AG09319 (cell line): ENCODE measurements around the gene CACNA1E.

Source experiments
- DNase-seq: peaks from one replicate; pipeline ENCODE4 v3.0.0-alpha.2; 2010; ENCODE audit warnings: low read depth; ENCODE audit errors: extremely low read depth
- TF ChIP-seq, protein P1 (sequence below): IDR thresholded peaks from 2 replicates; pipeline ENCODE4 v1.5.1; 2011; ENCODE audit warnings: low read depth, mild to moderate bottlenecking, inconsistent platforms, low read length, moderate library complexity

CACNA1E gene

DNA sequence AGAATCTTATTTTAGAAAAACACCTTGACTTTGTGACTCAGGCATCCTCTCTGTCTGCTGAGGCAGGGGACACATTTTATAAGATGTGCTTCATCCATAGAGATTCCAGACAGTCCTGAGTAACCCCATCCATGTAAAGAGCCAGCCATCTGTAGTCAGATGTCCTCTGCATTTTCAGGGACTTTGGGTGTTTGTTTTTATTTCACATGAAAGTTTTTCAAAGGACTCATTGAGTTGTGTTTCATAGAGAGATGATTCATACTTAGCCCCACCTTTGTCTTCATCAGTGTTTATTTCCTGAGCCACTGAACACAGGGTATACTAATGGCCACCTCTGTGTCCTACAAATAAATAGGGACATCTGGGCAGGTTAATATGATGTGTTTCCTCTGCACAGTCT, 280.4 kb downstream of the CACNA1E start:
- DNase-seq = no peak
- TF ChIP-seq, protein P1, sequence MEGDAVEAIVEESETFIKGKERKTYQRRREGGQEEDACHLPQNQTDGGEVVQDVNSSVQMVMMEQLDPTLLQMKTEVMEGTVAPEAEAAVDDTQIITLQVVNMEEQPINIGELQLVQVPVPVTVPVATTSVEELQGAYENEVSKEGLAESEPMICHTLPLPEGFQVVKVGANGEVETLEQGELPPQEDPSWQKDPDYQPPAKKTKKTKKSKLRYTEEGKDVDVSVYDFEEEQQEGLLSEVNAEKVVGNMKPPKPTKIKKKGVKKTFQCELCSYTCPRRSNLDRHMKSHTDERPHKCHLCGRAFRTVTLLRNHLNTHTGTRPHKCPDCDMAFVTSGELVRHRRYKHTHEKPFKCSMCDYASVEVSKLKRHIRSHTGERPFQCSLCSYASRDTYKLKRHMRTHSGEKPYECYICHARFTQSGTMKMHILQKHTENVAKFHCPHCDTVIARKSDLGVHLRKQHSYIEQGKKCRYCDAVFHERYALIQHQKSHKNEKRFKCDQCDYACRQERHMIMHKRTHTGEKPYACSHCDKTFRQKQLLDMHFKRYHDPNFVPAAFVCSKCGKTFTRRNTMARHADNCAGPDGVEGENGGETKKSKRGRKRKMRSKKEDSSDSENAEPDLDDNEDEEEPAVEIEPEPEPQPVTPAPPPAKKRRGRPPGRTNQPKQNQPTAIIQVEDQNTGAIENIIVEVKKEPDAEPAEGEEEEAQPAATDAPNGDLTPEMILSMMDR = no peak

DNA sequence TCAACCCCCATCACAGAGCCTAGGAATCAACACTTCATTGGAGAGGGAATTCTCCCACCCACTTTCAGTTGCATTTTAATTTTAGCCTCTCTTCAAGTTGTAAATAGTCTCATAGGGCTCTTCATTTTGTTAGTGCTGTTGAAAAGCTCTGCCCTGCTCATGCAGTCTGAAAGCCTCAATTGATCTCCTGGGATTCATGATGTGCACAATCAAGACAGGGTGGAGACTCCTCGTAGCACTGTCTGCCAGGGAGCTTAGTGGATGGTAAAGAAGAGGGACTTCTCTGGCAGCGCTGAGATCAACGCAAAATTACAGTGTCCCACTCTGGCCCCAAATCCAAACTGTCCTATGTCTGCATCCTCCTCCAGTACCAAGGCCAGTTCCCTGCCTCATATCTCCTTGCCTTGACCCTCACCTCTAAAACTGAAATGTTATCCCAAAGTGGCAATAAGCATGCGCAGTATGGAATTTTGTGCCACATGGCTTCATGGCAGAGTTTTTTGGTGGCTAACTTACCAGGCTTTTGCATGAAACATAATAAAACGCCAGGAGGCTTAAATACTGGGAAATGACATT, 282.2 kb downstream of the CACNA1E start:
- DNase-seq = no peak
- TF ChIP-seq, protein P1 = no peak

DNA sequence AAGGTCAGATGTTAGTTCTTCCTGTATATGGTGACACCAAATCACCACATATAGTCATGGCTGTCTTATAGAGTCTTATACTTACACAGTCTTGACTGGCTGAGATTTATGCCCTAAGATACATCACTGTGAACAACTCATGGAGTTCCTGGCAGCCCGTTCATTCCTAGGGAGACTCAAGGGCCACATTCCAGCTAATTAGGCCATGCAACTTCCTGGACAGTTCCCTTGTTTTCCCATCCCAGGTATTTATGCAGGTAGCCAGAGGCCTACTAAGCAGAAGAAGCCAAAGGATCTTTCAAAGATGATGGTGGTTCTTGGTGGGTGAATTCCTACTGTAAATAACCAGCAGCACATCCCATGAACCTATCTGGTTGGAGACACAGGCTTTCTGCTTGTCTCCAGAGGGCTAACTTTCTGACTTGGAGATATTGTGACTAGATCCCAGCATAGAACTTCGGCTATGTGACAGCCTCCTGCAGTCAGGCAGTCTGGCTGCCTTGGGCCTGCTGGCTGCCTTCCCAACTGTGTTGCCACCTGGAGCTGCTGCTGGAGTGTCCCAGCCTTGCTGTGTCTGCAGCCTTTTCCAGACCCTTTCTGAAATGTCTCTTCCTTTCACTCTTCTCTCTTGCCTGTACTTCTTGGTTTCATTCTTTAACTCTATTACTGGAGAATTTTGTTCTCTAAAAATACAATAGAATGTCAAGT, 283.8 kb downstream of the CACNA1E start:
- TF ChIP-seq, protein P1 = no peak
- no peak for DNase-seq

DNA sequence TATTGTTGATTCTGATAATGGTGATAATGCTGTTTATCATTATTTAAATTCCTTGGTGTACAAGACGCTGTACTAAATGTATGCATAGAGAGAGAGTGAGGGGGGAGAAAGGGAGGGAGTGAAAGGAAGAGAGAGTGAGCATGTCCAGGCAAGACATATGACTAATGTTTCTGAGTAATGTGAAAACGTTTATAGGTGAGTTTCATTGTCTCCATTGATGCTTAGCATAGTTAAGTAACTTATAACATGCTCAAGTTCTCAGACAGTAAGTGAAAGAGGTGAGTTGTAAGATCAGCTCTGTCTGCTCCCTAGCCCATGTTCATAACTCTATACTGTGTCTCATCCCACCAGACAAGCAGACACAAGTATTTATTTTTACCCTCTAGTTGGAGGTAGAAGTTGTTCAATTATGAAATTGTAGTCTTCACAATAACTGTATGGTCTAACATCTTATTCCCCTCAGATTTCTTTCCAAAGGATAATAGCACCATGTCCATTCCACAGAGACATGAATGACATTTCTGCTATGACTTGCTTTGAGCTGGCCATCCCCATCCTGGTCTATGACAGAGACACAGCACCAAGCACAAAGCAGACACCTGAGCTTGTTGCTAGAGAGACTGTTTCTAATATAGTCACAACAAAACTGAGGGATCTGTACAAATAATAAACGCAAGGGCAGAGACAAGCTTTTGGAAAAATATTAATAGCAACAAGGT, 285.1 kb downstream of the CACNA1E start:
- TF ChIP-seq, protein P1 = no peak
- DNase-seq = no peak

DNA sequence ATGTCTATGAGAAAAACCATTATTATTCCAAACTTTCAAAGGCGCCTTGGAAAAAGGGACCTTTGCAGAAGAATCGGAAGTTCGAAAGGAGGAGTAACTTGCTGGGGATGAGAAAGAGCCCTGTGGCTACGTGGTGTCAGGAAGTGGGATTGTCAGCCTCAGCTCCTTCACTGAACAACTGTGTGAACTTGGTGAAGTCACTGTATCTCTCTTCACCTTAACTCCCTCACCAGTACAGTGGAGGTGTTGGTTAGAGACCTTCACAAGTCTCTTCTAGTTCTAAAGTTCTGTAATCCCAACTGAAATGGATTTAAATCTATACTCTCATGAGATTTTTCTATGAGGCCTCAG, 285.6 kb downstream of the CACNA1E start:
- TF ChIP-seq, protein P1 = no peak
- DNase-seq = no peak

DNA sequence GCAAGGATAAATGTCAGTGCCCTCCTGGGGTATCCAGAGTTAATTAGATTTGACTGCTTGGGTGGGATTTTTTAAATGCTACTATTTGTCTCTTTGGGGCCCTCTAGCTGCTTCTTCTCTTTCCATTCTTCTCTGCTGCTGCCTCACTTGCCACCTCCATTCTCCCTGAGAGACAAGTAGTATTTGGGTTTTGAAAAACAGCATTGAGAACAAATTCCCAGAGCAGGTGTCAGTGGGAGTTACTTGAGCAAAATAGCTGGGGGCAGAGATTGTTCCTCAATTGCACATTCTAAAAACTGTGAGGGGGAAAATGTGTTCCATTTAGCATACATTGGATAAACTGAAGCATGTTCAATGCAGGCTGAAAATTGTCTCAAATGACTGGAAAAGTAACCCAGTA, 286.5 kb downstream of the CACNA1E start:
- TF ChIP-seq, protein P1 = no peak

DNA sequence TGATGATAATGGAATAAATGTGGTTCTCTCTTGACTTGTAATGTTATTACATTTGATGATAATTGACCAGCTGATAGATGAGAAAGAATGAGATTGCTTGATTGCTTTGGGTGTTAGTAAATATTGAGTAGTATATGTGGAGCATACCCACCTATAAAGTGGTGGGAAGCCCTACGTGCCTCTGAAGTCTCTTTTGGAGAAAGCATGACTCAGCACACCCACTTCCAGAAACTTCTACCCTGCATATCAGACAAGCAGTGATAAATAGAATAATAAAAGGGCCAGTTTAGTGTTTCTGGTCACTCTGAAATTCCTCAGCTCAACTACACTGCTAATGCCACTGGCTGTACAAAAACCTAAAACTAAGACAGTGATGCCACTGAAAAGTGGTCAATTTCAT, 289.4 kb downstream of the CACNA1E start:
- no peak for DNase-seq
- TF ChIP-seq, protein P1 = no peak

More for the DNA sequence above, 286.5 kb downstream of the CACNA1E start:
- no peak for DNase-seq
